Stimulated activated CD8-positive, alpha-beta memory T cell treated with anti-CD3 and anti-CD28 coated beads, Interleukin-12 subunit alpha, Interleukin-12 subunit beta, amount 100 ng/mL, for 4 hours (primary cell): ENCODE results near the gene DLX6.
A peak's percentile ranks its signal among the peaks of the same experiment; 100 is the strongest.
"Not testable (repeated sequence)": the region's sequence is repeated elsewhere in the genome, so short reads cannot be mapped to it uniquely, and the experiment has no call there.

ENCODE experiments used
- DNase-seq: peaks from one replicate; pipeline ENCODE4 v3.0.0-alpha.2; 2020; ENCODE audit warnings: low read depth

Gene DLX6

DNA sequence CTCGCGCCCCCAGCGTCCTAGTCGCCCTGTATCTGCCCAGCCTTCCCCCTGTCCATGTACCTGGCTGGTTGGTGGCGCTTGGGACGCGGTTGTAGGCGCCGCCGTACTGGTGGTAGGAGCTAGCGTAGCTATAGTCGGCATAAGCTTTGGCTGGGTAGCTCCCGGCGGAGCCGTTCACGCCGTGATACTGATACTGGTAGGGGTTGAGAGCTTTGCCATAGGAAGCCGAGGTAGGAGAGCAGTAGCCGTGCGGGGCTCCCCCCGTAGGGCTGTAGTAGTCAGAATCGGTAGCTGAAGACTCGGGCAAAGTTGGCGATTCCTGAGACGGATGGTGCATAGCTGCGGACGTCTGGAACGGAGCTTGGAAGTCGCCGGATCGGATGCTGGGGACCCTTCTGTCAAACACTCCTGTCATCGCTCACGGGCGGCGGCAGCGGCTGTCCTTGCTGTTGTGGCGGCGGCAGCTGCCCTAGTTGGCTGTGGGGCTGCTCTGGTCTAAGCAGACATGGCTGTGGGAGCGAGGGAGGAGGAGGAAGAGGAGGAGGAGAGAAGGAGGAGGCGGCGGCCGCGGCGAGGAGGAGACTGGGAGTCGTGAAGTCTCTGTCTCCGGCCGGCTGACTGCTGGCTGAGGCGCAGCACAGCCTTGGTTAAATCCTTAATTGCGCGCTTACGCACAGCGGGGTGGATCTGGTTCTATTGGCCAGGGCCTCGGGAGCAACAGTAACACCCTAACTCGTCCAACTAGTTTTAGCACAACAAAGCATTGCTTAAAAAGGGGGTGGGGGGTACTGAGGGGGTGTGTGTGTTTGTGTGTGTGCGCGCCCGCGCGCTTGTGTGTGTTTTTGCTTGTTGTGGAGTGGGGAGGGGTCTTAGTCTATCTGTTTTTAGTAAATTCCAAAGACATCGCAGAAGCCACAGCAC lies 19.1 kb downstream of the DLX6 start, which contains the start of gene DLX5:
TSS of gene DLX5 (minus strand) at position 623 of the 921 bp plus-strand sequence. CDS start at position 415, 208 bp downstream.
- no peak for DNase-seq

DNA sequence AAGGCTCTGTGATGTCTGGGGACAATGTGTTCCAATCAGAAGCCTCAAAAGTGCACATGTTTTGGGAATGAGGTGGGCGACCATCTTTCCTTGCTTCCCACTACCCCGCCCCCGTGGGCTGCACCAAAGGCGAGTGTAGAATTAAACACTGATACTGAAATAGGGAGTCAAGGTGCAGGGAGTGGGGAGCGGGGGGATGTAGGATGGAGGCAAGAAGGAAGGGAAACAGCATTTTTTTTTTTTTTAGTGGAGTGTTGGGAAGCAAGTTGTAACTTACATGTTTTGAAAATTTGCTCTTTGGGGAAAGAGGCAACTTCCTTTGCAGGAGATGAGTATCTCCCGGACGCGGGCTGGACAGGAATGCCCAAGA lies 19.8 kb downstream of the DLX6 start:
- DNase-seq = no peak

DNA sequence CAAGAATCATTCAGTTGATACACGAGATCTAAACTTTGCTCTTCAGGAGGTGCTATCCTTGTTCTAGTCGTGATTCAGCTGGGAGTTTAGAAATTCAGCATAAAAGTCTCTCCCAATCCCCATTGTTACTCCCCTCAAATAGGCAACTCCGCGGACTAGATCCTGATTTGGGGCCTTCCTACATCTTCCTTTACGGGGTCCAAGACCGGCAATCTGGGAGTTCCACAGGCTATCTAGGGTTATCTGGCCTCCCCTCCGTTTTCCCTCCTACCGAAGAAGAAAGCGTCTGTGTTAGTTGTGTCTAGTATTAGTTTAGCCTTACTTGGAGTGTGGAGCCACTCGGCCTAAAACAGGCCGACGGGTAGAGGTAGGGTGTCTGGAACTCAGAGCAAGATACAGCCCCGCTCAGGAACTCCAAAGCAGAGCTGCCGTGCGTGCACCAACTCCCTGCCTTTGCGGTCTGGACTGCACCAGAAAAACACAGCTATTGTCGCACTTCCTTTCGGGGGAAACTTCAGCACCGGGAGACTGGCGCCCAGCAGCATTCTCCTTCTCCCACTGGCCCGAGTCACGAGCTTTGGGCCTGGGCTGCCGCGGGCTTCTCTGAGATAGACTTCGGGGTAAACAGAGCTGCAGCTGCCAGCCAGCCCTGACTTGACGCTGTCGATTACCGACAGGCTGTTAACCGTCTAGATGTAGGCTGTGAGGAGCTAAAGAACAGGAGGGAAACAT lies 20.8 kb downstream of the DLX6 start:
- DNase-seq = no peak

DNA sequence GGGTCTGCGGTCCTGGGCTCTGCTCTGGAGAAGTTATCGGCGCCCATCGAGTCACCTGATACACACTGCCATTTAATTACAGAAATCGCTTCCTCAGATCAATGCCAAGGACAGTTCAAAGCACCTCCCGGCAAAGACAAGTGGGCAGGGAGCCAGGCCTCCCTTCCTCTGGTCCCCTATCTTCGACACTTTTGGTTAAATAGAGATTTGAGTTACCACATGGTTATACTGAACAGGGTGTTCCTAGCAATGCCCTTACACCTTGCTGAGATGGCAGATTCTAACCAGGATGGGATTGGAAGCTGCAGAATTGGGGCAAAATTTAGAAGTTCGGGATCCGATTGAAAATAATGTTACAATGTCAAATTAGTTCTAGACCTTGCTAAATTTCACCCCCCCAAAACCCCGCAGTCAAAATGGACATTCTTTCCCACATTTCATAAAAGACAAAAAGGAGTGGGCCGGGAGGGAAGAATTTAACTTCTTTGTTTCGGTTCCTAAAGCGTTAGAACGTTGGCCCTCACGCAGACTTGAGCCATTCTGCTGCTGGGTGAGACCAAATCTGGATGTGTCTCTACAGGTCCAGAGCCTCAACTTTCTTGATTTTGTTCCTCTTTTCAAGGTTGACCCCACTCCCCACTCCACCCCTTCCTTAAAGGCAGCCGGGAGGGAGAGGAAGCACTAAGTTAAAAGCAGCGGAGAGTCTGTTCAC lies 21.5 kb downstream of the DLX6 start:
- DNase-seq = no peak

DNA sequence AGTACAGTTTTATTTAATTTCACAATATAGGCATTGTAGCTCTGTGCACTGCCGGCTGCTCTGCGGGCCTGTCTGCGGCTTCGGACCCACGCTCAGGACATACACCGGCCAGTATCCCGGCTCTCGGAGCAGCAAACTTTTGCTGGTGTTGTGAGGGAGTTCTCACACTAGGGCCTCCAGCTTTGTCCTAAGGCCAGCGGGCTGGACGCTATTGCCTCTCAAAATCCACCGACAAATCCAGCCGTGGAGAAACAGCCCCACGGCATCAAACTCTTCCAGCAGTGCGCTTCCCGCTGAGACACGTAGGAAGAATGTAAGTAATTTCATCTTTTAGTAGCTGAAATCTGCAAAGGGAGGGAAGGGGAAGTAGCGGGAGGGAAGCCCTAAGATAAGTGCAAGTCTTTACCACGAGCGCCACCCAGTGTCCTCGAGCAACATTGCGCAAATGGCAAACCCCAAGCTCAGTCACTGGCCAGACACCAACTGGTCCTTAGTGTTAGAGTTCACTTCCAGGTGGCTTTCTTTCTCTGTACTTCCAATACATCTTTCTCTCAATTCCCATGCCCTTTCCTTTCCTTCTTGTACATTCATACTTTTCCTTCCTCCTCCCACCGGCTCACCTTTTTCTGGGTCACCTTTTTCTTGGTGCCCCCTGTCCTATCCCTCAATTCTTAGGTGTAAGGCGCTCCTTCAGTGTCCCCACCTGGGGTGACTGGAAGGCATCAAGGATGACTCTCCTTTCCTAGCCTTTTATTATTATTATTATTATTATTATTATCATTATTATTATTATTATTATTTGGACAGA lies 22.3 kb downstream of the DLX6 start:
- DNase-seq = peak; percentile 24

DNA sequence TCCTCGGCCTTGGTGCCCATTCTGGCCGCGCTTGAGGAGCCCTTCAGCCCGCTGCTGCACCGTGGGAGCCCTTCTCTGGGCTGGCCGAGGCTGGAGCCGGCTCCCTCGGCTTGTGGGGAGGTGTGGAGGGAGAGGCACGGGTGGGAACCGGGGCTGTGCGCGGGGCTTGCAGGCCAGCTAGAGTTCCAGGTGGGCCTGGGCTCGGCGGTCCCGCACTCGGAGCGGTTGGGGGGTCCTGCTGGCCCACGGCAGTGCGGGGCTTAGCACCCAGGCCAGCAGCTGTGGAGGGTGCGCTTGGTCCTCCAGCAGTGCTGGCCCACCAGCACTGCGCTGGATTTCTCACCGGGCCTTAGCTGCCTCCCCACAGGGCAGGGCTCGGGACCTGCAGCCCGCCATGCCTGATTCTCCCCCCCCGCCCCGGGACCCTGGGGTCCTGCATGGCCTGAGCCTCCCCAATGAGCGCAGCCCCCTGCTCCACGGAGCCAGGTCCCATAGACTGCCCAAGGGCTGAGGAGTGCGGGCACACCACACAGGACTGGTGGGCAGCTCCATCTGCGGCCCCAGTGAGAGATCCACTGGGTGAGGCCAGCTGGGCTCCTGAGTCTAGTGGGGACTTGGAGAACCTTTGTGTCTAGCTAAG lies 29.0 kb downstream of the DLX6 start:
- DNase-seq = not testable (repeated sequence)

DNA sequence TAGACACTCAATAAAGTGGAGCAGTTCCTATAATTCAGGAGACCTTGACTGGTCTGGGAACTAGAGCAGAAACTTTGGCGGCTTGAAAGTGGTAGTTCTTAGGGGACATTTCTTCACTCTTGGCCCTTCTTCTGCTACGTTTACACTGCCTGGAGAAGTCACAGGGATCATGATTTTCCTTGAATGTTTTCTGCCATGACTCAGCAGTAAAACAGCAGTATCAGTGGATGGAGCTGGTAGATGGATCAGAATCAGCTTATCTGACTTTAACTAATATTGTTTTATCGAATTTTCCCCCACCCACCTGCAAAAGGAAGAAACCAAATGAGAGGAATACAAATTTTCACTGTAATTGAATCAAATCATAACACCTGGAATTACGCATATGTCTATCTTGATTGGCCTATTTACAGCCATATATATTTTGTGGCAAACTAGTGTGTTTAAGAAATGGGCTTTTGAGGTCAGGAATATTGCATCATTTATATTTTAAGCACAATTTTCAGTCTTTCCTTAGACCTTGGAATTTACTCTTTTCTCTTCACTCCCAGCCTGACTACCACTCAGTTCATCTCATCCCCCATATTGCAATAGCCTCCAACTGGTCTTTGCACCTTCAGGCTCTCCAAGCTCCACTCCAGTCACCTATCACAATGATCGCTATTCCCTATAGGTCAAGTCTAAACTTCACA lies 34.2 kb downstream of the DLX6 start:
- DNase-seq = no peak

DNA sequence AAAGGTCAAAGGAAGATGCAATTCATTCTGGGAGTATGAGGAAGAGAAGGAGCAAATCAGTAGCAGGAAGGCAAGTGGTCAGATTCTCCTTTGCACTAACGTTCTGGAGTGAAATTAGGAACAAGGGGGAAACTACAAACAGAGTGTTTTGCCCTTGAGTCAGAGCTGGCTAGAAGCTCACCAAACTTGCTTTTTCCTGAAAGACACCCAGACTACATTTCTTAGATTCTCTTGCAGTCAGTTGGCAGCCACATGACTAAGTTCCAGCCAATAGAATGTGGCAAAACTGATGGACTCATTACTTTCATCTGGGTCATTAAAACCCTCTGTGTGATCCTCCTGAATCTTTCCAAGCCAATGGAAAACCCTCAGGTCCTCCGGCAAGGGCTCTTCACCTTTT lies 37.9 kb downstream of the DLX6 start:
- no peak for DNase-seq
